ENCODE measurements around the gene RMND5A.

The RMND5A gene

GRCh38 chr2:86794861-86795260, 74.8 kb downstream of the RMND5A start:
- TF ChIP-seq EZH2phosphoT487 (conservative IDR thresholded peaks at IDR 0.05; ENCODE audit: low read length) = no peak

GRCh38 chr2:86800856-86801567, 80.9 kb downstream of the RMND5A start:
- Histone ChIP-seq H3K9ac (ENCODE audit: low read length) (no peak overlapping the region), H3K4me2 (ENCODE audit: low read depth, low read length, poor library complexity, severe bottlenecking) (no peak overlapping the region), H3K9me2 (replicated peaks; ENCODE audit: insufficient read depth, low read length) (no peaks in the 10 kb centered on the region), H4K20me1 (ENCODE audit: low read depth, low read length) (no peaks in the 10 kb centered on the region), H3K36me3 (ENCODE audit: low read length) (no peaks in the 10 kb centered on the region), H2AFZ (ENCODE audit: low read depth, low read length, severe bottlenecking) (no peak overlapping the region), H3K4me3 (ENCODE audit: insufficient read depth, low read length, poor library complexity, severe bottlenecking) (no peak overlapping the region), H3K79me2 (ENCODE audit: insufficient read depth, low read length) (no peaks in the 10 kb centered on the region), H3K9me3 (ENCODE audit: insufficient read depth, low read length) (peaks cover 14% of the 10 kb centered on the region; the same call in 1 of the 2 replicates), H3K27me3 (ENCODE audit: low read length) (no peaks in the 10 kb centered on the region), H3K27ac (ENCODE audit: low read depth, low read length) (no peak overlapping the region), H3F3A (ENCODE audit: insufficient read depth) (no peaks in the 10 kb centered on the region)
- no peak for TF ChIP-seq CTCF (IDR thresholded peaks at IDR 0.05; ENCODE audit: insufficient read depth, low read length, poor library complexity, severe bottlenecking)
- no peak for TF ChIP-seq EZH2phosphoT487 (conservative IDR thresholded peaks at IDR 0.05; ENCODE audit: low read length)

More at GRCh38 chr2:86794861-86795260, 74.8 kb downstream of the RMND5A start:
- Histone ChIP-seq H4K20me1 (ENCODE audit: low read depth, low read length) (no peaks in the 10 kb centered on the region), H3K4me3 (ENCODE audit: insufficient read depth, low read length, poor library complexity, severe bottlenecking) (no peak overlapping the region), H3K9ac (ENCODE audit: low read length) (no peak overlapping the region), H3F3A (ENCODE audit: insufficient read depth) (no peaks in the 10 kb centered on the region), H3K9me2 (replicated peaks; ENCODE audit: insufficient read depth, low read length) (no peaks in the 10 kb centered on the region), H3K79me2 (ENCODE audit: insufficient read depth, low read length) (no peaks in the 10 kb centered on the region), H3K4me2 (ENCODE audit: low read depth, low read length, poor library complexity, severe bottlenecking) (no peak overlapping the region), H3K36me3 (ENCODE audit: low read length) (no peaks in the 10 kb centered on the region), H2AFZ (ENCODE audit: low read depth, low read length, severe bottlenecking) (no peak overlapping the region), H3K9me3 (ENCODE audit: insufficient read depth, low read length) (peaks cover 20% of the 10 kb centered on the region; the same call in 1 of the 2 replicates), H3K27ac (ENCODE audit: low read depth, low read length) (no peak overlapping the region), H3K27me3 (ENCODE audit: low read length) (no peaks in the 10 kb centered on the region)

- Histone ChIP-seq H3K27ac (ENCODE audit: low read depth, low read length) (no peak overlapping the region), H4K20me1 (ENCODE audit: low read depth, low read length) (no peaks in the 10 kb centered on the region), H3K79me2 (ENCODE audit: insufficient read depth, low read length) (no peaks in the 10 kb centered on the region), H3F3A (ENCODE audit: insufficient read depth) (no peaks in the 10 kb centered on the region), H3K9me2 (replicated peaks; ENCODE audit: insufficient read depth, low read length) (no peaks in the 10 kb centered on the region), H3K4me2 (ENCODE audit: low read depth, low read length, poor library complexity, severe bottlenecking) (no peak overlapping the region), H3K9ac (ENCODE audit: low read length) (no peak overlapping the region), H3K4me3 (ENCODE audit: insufficient read depth, low read length, poor library complexity, severe bottlenecking) (no peak overlapping the region), H3K27me3 (ENCODE audit: low read length) (no peaks in the 10 kb centered on the region), H3K9me3 (ENCODE audit: insufficient read depth, low read length) (no peaks in the 10 kb centered on the region), H2AFZ (ENCODE audit: low read depth, low read length, severe bottlenecking) (no peak overlapping the region), H3K36me3 (ENCODE audit: low read length) (no peaks in the 10 kb centered on the region)
- TF ChIP-seq CTCF (IDR thresholded peaks at IDR 0.05; ENCODE audit: insufficient read depth, low read length, poor library complexity, severe bottlenecking) = no peak
- no peak for TF ChIP-seq EZH2phosphoT487 (conservative IDR thresholded peaks at IDR 0.05; ENCODE audit: low read length)
Measured at GRCh38 chr2:86806059-86806857, 86.2 kb downstream of the RMND5A start.

GRCh38 chr2:86807133-86807467, 87.0 kb downstream of the RMND5A start:
- Histone ChIP-seq H3F3A (ENCODE audit: insufficient read depth) (no peaks in the 10 kb centered on the region), H3K9me3 (ENCODE audit: insufficient read depth, low read length) (no peaks in the 10 kb centered on the region), H3K9me2 (replicated peaks; ENCODE audit: insufficient read depth, low read length) (no peaks in the 10 kb centered on the region), H3K27ac (ENCODE audit: low read depth, low read length) (no peak overlapping the region), H3K36me3 (ENCODE audit: low read length) (no peaks in the 10 kb centered on the region), H3K27me3 (ENCODE audit: low read length) (no peaks in the 10 kb centered on the region), H3K79me2 (ENCODE audit: insufficient read depth, low read length) (no peaks in the 10 kb centered on the region), H4K20me1 (ENCODE audit: low read depth, low read length) (no peaks in the 10 kb centered on the region), H3K4me2 (ENCODE audit: low read depth, low read length, poor library complexity, severe bottlenecking) (peak overlapping the region; percentile 53), H3K9ac (ENCODE audit: low read length) (peak overlapping the region; percentile 26; the same call in 1 of the 2 replicates), H2AFZ (ENCODE audit: low read depth, low read length, severe bottlenecking) (peak overlapping the region; percentile 78), H3K4me3 (ENCODE audit: insufficient read depth, low read length, poor library complexity, severe bottlenecking) (peak overlapping the region; percentile 29)
- TF ChIP-seq CTCF (IDR thresholded peaks at IDR 0.05; ENCODE audit: insufficient read depth, low read length, poor library complexity, severe bottlenecking) = no peak
- no peak for TF ChIP-seq EZH2phosphoT487 (conservative IDR thresholded peaks at IDR 0.05; ENCODE audit: low read length)

Data from SU-DHL-6 (cell line).